ENCODE data around the gene ALDH1L2.
A peak's percentile ranks its signal among the peaks of the same experiment; 100 is the strongest.

ALDH1L2 gene

GRCh38 chr12:105107494-105108371, 23.5 kb upstream of the ALDH1L2 start, which contains the start of gene WASHC4:
Gene WASHC4, plus strand, starts transcription at chr12:105107731. Its CDS starts 70 bp downstream, at chr12:105107801.
- H2AFZ ChIP-seq (ENCODE audit: low read length): peak within 1 kb of the TSS; percentile 88
- peak within 1 kb of the TSS; percentile 91 for H3K4me2 ChIP-seq (ENCODE audit: low read length)
- TF ChIP-seq EZH2 (IDR thresholded peaks at IDR 0.05; ENCODE audit: borderline replicate concordance, low read length) (no peak), CTCF (IDR thresholded peaks at IDR 0.05; ENCODE audit: low read length) (no peak)
- H3K9me2 ChIP-seq (ENCODE audit: low read depth, low read length): no peaks in the 10 kb centered on the region
- H3K36me3 ChIP-seq (ENCODE audit: insufficient read depth, low read length): peaks cover 15% of the 10 kb centered on the region
- peaks cover 17% of the 10 kb centered on the region for H3K4me1 ChIP-seq (ENCODE audit: insufficient read depth, low read length, severe bottlenecking)
- peaks cover 46% of the 10 kb centered on the region for H3K79me2 ChIP-seq (ENCODE audit: insufficient read depth, low read length)
- peak within 1 kb of the TSS; percentile 80 for H3K27ac ChIP-seq (ENCODE audit: low read depth, low read length, poor library complexity, severe bottlenecking)
- H4K20me1 ChIP-seq (ENCODE audit: insufficient read depth, low read length): no peaks in the 10 kb centered on the region
- no peaks in the 10 kb centered on the region for H3K27me3 ChIP-seq (ENCODE audit: insufficient read depth, low read length)
- peak within 1 kb of the TSS; percentile 97 for H3K4me3 ChIP-seq (ENCODE audit: low read depth, low read length, poor library complexity, severe bottlenecking)
- no peaks in the 10 kb centered on the region for H3F3A ChIP-seq (ENCODE audit: insufficient read depth, low read length)
- H3K9ac ChIP-seq (ENCODE audit: low read length): peak within 1 kb of the TSS; percentile 97
- H3K9me3 ChIP-seq (ENCODE audit: low read length): no peaks in the 10 kb centered on the region

GRCh38 chr12:105107171-105107493, 22.9 kb upstream of the ALDH1L2 start:
- Histone ChIP-seq H3K4me2 (ENCODE audit: low read length) (peak overlapping the region; percentile 91), H3K27ac (ENCODE audit: low read depth, low read length, poor library complexity, severe bottlenecking) (no peak overlapping the region), H2AFZ (ENCODE audit: low read length) (peak overlapping the region; percentile 88), H3K9me2 (ENCODE audit: low read depth, low read length) (no peaks in the 10 kb centered on the region), H3K9me3 (ENCODE audit: low read length) (no peaks in the 10 kb centered on the region), H3F3A (ENCODE audit: insufficient read depth, low read length) (no peaks in the 10 kb centered on the region), H3K36me3 (ENCODE audit: insufficient read depth, low read length) (peaks cover 9% of the 10 kb centered on the region), H3K4me1 (ENCODE audit: insufficient read depth, low read length, severe bottlenecking) (peaks cover 17% of the 10 kb centered on the region), H3K4me3 (ENCODE audit: low read depth, low read length, poor library complexity, severe bottlenecking) (peak overlapping the region; percentile 97), H3K27me3 (ENCODE audit: insufficient read depth, low read length) (no peaks in the 10 kb centered on the region), H4K20me1 (ENCODE audit: insufficient read depth, low read length) (no peaks in the 10 kb centered on the region), H3K9ac (ENCODE audit: low read length) (peak overlapping the region; percentile 97), H3K79me2 (ENCODE audit: insufficient read depth, low read length) (peaks cover 40% of the 10 kb centered on the region)
- TF ChIP-seq EZH2 (IDR thresholded peaks at IDR 0.05; ENCODE audit: borderline replicate concordance, low read length) (no peak), CTCF (IDR thresholded peaks at IDR 0.05; ENCODE audit: low read length) (no peak)

- no peaks in the 10 kb centered on the region for H4K20me1 ChIP-seq (ENCODE audit: insufficient read depth, low read length)
- H3K9me3 ChIP-seq (ENCODE audit: low read length): no peaks in the 10 kb centered on the region
- H2AFZ ChIP-seq (ENCODE audit: low read length): peak overlapping the region; percentile 88
- no peak overlapping the region for H3K27ac ChIP-seq (ENCODE audit: low read depth, low read length, poor library complexity, severe bottlenecking)
- no peaks in the 10 kb centered on the region for H3K27me3 ChIP-seq (ENCODE audit: insufficient read depth, low read length)
- peak overlapping the region; percentile 91 for H3K4me2 ChIP-seq (ENCODE audit: low read length)
- no peaks in the 10 kb centered on the region for H3F3A ChIP-seq (ENCODE audit: insufficient read depth, low read length)
- H3K79me2 ChIP-seq (ENCODE audit: insufficient read depth, low read length): peaks cover 35% of the 10 kb centered on the region
- peak overlapping the region; percentile 97; the same call in 1 of the 2 replicates for H3K9ac ChIP-seq (ENCODE audit: low read length)
- peak overlapping the region; percentile 97 for H3K4me3 ChIP-seq (ENCODE audit: low read depth, low read length, poor library complexity, severe bottlenecking)
- peaks cover 4% of the 10 kb centered on the region for H3K36me3 ChIP-seq (ENCODE audit: insufficient read depth, low read length)
- H3K9me2 ChIP-seq (ENCODE audit: low read depth, low read length): no peaks in the 10 kb centered on the region
- TF ChIP-seq CTCF (IDR thresholded peaks at IDR 0.05; ENCODE audit: low read length): no peak
- TF ChIP-seq EZH2 (IDR thresholded peaks at IDR 0.05; ENCODE audit: borderline replicate concordance, low read length): no peak
- H3K4me1 ChIP-seq (ENCODE audit: insufficient read depth, low read length, severe bottlenecking): peaks cover 17% of the 10 kb centered on the region
Observed at GRCh38 chr12:105106621-105107020, 22.4 kb upstream of the ALDH1L2 start.
